Suppressor macrophage treated with lipopolysaccharide for 4 hours (primary cell): ENCODE data around the gene PIP5K1A.
A peak's percentile ranks its signal among the peaks of the same experiment; 100 is the strongest.

Experiments used
- DNase-seq: peaks from one replicate; pipeline ENCODE4 v3.0.0-alpha.2; 2020

The PIP5K1A gene

DNA sequence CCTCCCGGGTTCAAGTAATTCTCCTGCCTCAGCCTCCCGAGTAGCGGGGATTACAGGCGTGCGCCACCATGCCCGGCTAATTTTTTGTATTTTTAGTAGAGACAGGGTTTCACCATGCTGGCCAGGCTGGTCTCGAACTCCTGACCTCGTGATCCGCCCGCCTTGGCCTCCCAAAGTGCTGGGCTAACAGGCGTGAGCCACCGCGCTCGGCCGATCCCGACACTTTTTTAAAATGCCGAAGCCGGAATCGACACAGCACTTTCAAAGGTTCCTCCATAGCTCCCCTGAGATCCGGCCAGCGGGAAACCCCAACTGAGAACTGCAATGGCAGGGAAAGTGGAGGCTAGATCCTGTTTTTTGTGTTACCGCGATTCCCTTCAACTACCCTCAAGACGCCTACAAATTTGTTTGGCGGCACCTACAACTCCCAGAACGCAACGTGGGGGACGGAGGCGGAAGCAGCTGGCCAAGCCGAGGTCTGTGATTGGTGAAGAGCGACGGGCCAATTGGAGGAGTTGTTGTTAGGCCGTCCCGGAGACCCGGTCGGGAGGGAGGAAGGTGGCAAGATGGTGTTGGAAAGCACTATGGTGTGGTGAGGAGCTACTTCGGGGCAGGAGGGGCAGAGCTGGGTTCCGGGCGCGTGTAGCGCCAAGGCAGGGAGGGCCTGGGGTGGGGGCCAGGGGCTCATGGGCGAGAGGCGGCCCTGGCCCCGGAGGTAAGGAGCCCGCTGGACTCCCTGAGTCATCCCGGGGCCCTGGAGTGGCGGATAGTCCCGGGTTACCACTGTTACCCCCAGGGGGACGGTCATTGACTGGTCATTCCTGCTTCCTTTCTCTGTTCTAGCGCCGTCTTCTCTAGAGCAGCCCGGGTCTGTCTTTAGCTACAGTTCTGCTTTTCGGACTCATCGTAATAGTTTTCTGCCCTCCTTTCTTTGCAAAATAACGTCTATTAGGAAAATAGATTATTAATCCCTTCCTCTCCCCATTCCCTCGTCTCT, 56.2 kb downstream of the PIP5K1A start, which contains the start of gene PSMD4:
PSMD4 (plus strand) TSS at position 518 of the 997 bp plus-strand sequence; CDS start at position 567, 49 bp downstream.
- DNase-seq: peak; percentile 98

DNA sequence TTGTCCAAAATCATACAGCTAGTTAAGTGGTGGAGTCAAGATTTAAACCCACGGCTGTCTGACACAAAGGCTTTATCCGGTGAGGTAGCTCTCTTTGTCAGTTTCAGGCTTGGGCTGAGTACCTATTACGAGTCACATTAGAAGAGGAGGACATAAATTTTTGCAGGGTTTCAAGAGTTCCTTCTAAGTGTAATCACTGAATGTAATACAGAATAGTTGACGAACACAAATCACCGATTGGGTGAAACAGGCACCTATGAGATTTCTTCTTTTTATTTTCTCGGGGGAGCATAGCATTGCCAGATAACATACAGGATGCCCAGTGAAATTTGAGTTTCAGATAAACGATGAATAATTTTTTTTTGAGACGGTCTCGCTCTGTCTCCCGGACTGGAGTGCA, 57.0 kb downstream of the PIP5K1A start:
- DNase-seq: no peak

DNA sequence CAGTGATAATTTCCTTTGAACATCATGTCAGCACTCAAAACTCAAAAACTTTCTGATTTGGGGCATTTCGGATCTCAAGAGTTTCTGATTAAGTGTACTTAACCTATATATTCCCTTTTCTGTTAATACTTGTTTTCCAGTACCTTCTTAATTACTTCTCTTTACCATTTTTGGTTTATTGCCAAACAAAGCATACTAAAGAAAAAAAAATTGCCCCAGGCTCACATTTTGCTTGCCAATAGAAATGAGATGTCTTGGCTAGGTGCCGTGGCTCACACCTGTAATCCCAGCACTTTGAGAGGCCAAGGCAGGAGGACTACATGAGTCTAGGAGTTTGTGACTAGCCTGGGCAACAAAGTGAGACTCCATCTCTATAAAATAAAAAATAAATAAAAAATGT, 61.0 kb downstream of the PIP5K1A start:
- DNase-seq: no peak

DNA sequence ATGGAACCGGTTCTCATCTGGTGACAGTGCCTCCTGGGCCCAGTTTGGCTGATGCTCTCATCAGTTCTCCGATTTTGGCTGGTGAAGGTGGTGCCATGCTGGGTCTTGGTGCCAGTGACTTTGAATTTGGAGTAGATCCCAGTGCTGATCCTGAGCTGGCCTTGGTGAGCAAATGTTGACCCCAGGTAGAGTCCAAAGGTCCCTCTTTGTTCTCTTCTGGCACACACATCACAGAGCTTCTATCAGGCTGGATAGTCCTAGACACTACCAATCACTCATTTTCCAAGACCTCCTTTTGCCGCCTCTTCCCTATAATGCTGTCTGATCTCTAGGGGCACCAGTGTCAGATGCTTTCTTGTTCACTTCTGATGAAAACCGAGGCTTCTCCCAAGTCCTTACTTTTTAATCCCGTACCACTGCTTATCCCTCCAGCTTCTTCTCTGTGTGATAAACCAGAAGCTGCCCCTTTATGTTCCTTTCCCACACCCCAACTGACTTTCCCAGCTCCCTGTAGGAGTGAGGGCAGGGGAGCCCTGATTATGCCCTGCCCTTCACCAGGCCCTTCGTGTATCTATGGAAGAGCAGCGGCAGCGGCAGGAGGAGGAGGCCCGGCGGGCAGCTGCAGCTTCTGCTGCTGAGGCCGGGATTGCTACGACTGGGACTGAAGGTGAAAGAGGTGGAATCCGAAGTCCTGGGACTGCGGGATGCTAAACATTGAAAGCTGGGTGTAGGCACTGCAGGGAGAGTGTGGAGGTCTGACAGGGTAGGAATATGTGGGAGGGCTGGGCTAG, 67.3 kb downstream of the PIP5K1A start:
- no peak for DNase-seq

DNA sequence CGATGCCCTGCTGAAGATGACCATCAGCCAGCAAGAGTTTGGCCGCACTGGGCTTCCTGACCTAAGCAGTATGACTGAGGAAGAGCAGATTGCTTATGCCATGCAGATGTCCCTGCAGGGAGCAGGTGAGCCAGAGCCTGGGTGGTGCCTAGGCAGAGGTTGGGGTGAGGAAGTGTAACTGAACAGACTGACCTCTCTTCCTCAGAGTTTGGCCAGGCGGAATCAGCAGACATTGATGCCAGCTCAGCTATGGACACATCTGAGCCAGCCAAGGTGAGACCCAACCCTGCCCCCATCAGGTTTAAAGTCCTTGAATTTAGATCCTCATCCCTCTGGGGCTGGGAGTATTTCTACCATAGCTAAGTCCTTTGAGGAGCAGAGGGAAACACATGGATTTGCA, 68.0 kb downstream of the PIP5K1A start:
- DNase-seq: no peak

DNA sequence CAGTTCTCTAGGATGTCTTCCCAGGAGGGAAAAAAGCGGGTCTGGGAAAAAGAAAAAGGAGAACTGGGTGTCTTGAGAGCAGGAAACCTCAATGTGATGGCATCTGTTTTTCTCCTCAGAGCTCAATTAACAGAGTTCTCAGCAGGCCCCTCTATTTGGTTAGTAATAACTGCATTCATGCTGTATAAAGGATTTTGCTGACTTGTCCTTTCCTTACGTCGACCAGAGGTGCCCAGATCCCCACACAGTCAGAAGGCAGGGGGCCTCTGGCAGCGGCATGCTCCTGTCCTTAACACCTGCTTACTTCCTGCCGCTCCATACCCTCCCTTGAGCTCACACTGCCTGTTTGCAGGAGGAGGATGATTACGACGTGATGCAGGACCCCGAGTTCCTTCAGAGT, 68.5 kb downstream of the PIP5K1A start:
- no peak for DNase-seq

DNA sequence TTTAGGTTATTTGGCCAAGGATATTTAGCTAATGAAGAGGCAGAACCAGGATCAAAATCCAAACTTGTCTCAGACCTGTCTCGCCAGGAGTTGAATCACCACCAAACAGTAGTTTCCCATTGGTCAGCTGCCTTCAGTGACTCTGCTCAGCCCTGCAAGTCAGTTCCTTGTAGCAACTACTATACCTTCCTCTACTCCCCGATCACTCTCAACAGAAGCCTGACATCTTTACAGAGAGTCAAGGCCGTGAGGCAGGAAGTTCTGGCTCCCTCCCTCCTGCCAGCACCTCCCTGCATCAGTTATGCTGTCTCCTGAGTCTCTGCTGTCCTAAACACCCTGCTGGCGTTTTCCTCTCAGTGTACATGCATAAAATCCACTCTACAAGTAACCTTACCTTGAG, 69.4 kb downstream of the PIP5K1A start:
- DNase-seq: no peak

DNA sequence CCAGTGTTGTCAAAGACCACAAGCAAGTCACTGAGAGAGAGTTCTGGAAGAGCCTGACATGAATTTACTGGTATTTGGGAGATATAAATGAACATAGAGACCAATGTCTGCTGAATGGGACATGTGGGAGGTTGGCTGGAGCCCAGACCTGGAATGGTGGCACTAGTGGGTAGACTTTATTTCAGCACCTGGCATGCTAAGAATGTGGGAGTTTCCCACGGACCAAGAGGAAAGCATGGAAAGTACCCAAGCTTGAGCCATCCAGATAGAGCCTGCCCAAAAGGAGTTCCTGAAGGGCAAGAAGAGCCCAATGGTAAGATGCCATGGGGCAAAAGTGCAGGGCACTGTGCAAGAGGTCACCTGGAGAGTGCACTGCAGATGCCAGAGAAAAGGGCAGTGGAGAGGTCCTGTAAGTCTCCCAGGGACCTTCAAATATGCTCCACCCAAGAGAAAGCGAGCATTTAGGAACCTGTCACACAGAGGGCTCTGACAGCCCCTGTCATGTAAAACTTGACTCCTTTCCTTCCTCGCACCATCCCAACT, 75.6 kb downstream of the PIP5K1A start:
- no peak for DNase-seq

DNA sequence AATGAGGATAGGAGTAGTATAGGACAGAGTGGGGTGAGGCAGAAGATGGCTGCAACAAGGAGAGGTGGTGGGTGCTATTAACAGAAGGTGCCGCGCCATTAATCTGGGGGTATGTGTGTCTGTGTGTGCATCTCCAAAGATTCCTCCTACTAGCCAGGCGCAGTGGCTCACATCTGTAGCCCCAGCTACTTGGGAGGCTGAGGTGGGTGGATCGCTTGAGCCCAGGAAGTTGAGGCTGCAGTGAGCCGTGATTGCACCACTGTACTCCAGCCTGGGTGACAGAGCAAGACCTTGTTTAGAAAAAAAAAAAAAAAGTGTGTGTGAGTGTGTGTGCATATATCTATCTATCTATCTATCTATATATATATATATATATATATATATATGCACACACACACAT, 77.0 kb downstream of the PIP5K1A start:
- DNase-seq: peak; percentile 18

DNA sequence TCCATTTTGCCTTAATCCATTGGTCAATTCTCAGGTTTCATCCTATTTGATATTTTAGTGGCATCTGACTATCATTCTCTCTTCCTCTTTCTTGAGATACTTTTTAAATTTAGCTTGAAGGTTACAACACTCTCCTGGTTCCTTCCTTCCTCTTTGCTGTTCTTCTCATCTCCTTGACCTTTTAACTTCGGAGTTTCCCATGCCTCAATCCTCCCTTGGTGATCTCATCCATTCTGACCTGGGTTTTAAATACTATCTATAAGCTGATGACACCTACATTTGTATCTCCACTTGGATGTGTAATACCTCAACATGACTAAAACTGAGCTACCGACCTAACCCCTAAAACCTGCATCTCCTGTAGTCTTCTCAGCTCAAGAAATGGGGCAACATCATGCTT, 78.9 kb downstream of the PIP5K1A start:
- DNase-seq: peak; percentile 94

DNA sequence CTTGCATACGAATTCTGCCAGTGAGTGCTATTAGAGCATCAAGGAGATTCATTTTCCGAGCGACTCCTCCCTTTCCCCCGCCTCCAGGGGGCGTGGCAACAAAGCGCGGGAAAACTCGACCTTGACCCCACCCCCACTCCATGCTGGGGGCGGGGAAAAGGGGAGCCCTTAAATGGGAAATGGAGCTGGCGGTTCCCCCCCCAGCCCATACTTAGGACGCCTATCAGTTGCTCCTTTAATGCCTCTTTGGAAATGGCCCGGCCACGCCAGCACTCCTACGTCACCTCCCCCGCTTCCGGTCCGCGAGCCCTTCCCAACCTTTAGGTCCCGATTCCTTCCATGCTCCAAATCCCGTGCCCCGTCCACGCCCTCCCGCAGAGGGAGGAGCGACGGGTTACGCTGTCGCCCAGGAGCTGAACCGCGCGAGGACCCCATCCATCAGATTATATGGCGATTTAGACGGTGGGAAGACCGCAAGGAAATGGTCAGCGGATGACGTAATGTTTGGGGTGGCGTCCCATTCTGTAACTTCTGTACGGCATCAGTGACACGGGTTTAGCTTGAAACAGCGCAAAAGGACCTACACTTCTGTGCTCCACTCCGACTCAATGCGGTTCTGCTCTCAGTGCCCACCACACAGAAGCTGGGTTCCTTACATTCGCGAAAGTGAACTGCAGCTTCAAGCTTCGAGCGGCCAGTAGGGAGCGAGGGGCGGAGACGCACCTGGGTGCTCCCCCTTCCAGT, 83.0 kb downstream of the PIP5K1A start:
- peak; percentile 99 for DNase-seq

DNA sequence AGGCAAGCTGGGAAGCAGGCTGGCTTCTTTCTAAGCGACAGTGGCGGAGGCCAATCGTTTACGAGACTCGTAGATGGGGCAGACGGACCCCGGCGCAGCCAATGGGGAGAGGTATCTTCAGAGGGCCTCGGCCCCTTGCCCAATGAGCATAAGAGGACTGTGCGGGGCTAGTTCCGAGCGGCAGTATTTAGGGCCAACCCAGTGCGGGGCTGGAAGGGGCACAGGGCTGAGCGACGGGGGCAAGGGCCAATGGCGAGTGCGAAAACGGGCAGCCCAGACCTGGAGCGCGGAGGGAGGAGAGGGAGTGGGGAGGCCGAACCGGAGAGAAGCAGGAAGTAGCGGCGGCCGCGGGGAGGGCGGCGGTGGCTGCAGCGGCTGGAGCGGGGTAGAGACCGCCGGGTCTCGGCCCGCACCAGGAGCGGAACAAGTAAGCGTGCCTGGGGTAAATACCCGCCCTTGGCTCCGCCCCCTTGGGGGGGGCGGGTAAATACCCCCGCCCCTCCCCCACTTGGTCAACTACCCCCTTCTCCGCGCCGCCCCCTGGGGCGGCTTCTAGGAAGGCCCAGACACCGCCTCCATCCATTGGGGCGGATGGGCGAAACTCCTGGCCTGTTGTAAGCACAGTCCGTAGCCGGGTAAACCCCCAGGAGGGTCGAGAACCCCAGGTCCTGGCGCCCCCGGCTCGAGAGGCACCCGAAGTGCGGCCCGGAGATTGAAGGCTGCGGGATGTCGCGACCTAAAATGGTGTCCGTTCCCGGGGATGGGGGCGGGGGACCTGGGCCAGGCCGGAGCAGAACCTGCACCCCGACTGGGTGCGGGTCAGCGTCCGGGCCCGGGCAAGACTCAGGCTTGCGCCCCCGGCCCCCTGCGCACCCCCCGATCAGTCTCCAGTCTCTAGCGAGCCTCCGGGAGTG, 83.9 kb downstream of the PIP5K1A start, which contains the start of gene ZNF687:
ZNF687 (plus strand) TSS at position 331 of the 914 bp plus-strand sequence. CDS start 3,993 bp downstream, outside the sequence.
- DNase-seq: peak; percentile 100

DNA sequence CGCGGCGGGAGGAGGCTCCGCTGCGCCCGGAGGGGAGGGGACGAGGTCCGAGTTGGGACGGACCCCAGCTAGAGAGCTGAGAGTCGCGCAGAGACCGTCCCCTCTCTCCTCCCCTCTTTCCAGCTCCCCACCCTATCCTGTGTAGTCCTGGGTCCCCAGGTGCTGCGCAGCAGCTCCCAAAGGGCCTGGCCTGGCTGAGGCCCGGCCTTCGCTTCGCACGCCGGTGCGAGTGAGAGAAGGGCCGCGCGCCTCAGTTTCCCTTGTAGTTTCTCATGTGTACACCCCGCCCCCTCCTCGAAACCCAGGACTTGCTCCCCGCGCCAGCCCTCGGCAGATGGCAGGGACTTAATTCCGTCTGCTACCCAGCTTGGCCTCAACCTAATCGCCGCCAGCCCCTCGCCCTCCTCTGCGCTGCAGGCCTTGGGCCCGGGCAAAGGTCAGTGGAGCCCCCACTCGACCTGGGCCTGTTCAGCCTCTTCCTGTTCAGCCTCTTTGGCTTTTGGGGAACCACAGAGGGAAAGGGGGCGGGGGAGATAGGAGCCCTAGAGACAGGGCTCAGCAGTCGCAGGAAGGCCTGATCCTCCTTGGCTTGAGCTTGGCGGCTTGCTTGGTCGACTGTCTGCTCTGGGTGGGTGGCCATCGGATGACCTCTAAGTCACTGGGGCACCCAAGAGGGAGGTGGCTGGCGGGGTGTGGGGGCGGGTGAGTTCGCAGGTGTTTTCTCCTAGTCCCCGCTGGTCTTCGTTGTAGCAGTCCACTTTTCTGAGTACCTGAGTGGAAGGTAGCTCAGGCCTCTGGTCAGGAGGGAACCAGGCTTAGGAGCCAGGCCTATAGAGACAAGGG, 84.8 kb downstream of the PIP5K1A start:
- peak; percentile 48 for DNase-seq

DNA sequence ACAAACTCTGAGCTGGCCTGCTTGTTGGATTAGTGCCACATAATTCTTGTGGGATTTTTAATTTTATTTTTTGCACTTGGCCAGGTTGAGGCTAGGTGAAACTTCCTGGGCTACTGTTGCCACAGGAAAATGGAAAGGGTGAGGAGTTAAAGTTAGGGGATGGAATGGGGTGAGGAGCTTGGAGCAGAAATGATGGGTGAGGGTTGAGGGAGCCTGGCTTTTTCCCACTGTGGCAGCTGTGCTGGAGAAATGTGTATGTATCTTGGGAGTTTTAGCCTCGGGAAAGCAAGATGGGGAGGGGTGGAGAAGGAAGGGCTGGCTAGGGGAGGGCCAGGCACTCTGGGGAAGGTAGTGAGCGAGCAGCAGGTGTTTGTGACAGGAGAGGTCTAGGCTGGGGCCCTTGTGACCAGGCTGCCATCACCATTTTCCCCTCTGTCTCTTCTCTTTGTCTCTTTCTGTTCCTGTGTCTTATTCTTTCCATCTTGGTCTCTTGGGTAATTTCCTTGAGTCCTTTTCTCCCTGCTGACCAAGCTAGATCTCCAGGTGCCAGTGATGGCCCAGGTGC, 85.7 kb downstream of the PIP5K1A start:
- DNase-seq: no peak

DNA sequence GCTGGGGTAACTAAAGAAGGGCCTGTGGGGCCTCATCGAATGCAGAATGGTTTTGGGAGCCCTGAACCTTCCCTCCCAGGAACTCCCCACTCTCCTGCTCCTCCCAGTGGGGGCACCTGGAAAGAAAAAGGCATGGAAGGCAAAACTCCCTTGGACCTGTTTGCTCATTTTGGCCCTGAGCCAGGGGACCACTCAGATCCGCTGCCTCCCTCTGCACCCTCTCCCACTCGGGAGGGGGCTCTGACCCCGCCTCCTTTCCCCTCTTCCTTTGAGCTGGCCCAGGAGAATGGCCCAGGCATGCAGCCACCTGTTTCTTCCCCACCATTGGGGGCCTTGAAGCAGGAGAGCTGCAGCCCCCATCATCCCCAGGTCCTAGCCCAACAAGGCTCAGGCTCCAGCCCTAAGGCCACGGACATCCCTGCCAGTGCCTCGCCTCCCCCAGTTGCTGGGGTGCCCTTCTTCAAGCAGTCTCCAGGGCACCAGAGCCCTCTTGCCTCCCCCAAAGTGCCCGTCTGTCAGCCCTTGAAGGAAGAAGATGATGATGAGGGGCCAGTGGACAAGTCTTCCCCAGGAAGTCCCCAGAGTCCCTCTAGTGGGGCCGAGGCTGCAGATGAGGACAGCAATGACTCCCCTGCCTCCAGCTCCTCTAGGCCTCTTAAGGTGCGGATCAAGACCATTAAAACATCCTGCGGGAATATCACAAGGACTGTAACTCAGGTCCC, 88.4 kb downstream of the PIP5K1A start:
- DNase-seq: no peak

DNA sequence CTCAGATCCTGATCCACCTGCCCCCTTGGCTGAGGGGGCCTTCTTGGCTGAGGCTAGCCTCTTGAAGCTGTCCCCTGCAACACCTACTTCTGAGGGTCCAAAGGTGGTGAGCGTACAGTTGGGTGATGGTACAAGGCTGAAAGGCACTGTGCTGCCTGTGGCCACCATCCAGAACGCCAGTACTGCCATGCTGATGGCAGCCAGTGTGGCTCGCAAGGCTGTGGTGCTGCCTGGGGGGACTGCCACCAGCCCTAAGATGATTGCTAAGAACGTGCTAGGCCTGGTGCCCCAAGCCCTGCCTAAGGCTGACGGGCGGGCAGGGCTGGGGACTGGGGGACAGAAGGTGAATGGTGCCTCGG, 89.0 kb downstream of the PIP5K1A start:
- DNase-seq: no peak

DNA sequence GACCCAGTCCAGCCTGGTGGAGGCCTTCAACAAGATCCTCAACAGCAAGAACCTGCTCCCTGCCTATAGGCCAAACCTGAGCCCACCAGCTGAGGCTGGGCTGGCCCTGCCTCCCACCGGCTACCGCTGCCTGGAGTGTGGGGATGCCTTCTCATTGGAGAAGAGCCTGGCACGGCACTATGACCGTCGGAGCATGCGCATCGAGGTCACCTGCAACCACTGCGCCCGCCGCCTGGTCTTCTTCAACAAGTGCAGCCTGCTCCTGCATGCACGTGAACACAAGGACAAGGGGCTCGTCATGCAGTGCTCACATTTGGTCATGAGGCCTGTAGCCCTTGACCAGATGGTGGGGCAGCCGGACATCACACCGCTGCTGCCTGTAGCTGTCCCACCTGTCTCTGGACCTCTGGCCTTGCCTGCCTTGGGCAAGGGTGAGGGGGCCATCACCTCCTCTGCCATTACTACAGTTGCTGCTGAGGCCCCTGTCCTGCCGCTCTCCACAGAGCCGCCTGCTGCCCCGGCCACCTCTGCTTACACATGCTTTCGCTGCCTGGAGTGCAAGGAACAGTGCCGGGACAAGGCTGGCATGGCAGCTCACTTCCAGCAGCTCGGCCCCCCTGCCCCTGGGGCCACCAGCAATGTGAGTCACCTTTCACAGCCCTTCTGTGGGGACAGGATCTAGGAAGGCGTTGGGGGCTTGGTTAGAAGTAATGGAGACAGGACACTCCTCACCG, 89.6 kb downstream of the PIP5K1A start:
- no peak for DNase-seq

DNA sequence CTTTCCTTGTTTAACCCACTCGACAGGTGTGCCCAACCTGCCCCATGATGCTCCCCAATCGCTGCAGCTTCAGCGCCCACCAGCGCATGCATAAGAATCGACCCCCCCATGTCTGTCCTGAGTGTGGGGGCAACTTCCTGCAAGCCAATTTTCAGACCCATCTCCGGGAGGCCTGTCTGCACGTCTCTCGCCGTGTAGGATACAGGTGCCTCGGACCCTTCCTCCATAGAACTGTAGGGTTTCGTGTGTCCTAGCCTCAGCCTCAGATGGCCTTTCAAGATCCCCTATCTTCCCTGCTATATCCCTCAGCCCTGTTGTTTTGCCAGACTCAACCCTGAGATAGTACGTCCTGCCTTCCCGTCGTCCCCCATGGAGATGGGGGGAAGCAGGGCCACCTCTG, 90.2 kb downstream of the PIP5K1A start:
- DNase-seq: no peak
